Gastroesophageal sphincter (tissue), 4 donors: ENCODE measurements around the gene CC2D1A. TPM values are rescaled to one million over a fixed set of nuclear protein-coding genes. Genes with fewer than 3 reads are reported as not detected.

ENCODE experiments used
- ATAC-seq: fragments of 150-250 bp; one replicate; pipeline ENCODE4 v1.9.1; 2016; ENCODE audit warnings: mild to moderate bottlenecking, moderate library complexity
- H3K27ac ChIP-seq, 4 donors: fragments of 200-600 bp; sonication (generic) in 3 of 4; 1 replicate in 3 of 4; 2 replicates in 1 of 4; pipeline ENCODE4 v1.5.1; 2016 to 2019
- H3K27me3 ChIP-seq: fragments of 200-600 bp; sonication (generic); one replicate; pipeline ENCODE4 v1.5.1; 2019
- H3K36me3 ChIP-seq, 2 donors: fragments of 200-600 bp; sonication (generic); one replicate each; pipeline ENCODE4 v1.5.1; 2019; ENCODE audit warnings: control low read depth in 1 of 2
- H3K4me1 ChIP-seq, 3 donors: fragments of 200-600 bp; sonication (generic); 1 replicate in 2 of 3; 2 replicates in 1 of 3; pipeline ENCODE4 v1.5.1; 2016 to 2019; ENCODE audit warnings: control low read depth in 2 of 3
- H3K4me3 ChIP-seq, 2 donors: fragments of 200-600 bp; sonication (generic); one replicate each; pipeline ENCODE4 v1.5.1; 2019; ENCODE audit warnings: mild to moderate bottlenecking in 1 of 2, moderate library complexity in 1 of 2
- H3K9me3 ChIP-seq, 3 donors: fragments of 200-600 bp; sonication (generic); one replicate each; pipeline ENCODE4 v1.5.1; 2017 to 2019; ENCODE audit warnings: control low read depth in 2 of 3
- CTCF ChIP-seq, 4 experiments: fragments of 200-600 bp in 2 of 4; fragments of 450-650 bp in 2 of 4; sonication (generic) in 1 of 4; IDR thresholded peaks; one replicate each; pipeline ENCODE4 v1.5.1; 2017 to 2019; ENCODE audit warnings: antibody characterized with exemption in 4 of 4, mild to moderate bottlenecking in 2 of 4, moderate library complexity in 2 of 4
- EP300 ChIP-seq: sonication (generic); formaldehyde crosslinking; IDR thresholded peaks from one replicate; pipeline ENCODE4 v1.6.1; 2017; ENCODE audit warnings: antibody characterized with exemption, mild to moderate bottlenecking
- POLR2A ChIP-seq, 2 donors: fragments of 450-650 bp; IDR thresholded peaks; one replicate each; pipeline ENCODE4 v1.6.1; 2017; ENCODE audit warnings: antibody characterized with exemption in 2 of 2, mild to moderate bottlenecking in 2 of 2, moderate library complexity in 1 of 2
- POLR2AphosphoS5 ChIP-seq: sonication (generic); formaldehyde crosslinking; IDR thresholded peaks from one replicate; pipeline ENCODE4 v1.6.1; 2017; ENCODE audit warnings: antibody characterized with exemption
- WGBS, 2 donors: methylation state at CpG; one replicate each; pipeline ENCODE4 v1.1.5; 2018; ENCODE audit warnings: low coverage in 1 of 2; 5-methylcytosine and 5-hydroxymethylcytosine counted together
- total RNA-seq, 4 donors: library from RNA; depleted of rRNA; stranded (reverse); fragments of >200 nt; gene quantifications; one replicate each; pipeline ENCODE4 v1.1.0, GENCODE V29; 2016

CC2D1A gene
- total RNA-seq, 4 donors from 2014 or later: 15.6 to 36.8 (median 22.4) TPM

- Histone ChIP-seq H3K27me3 (peaks cover 16% of the 10 kb centered on the region), H3K27ac (no peak overlapping the region), H3K4me3 (no peak overlapping the region), H3K36me3 (no peaks in the 10 kb centered on the region), H3K4me1 (peaks cover 0 to 22% (median 9%) of the 10 kb centered on the region in 3 donors), H3K9me3 (no peaks in the 10 kb centered on the region)
- WGBS, 2 donors: 83% methylated on average over 1 of the region's 4 CpGs
- no peak for ATAC-seq
- TF ChIP-seq POLR2AphosphoS5: no peak
- no peak for TF ChIP-seq POLR2A (IDR thresholded peaks at IDR 0.05)
- TF ChIP-seq EP300: no peak
- no peak for TF ChIP-seq CTCF (IDR thresholded peaks at IDR 0.05)
Measured at GRCh38 chr19:13870873-13871272, 35.1 kb upstream of the CC2D1A start.

GRCh38 chr19:13872339-13872694 is 33.7 kb upstream of the CC2D1A start:
- Histone ChIP-seq H3K4me1 (peaks cover 0 to 12% (median 4%) of the 10 kb centered on the region in 3 donors), H3K4me3 (peak overlapping the region in 1 of 2 donors; percentile 48), H3K9me3 (no peaks in the 10 kb centered on the region), H3K36me3 (no peaks in the 10 kb centered on the region), H3K27ac (no peak overlapping the region), H3K27me3 (peaks cover 16% of the 10 kb centered on the region)
- TF ChIP-seq CTCF (IDR thresholded peaks at IDR 0.05) (no peak), POLR2AphosphoS5 (no peak), POLR2A (IDR thresholded peaks at IDR 0.05) (no peak), EP300 (no peak)
- WGBS, 2 donors: 60 to 62% methylated on average over 1 to 2 of the region's 5 CpGs
- no peak for ATAC-seq

DNA sequence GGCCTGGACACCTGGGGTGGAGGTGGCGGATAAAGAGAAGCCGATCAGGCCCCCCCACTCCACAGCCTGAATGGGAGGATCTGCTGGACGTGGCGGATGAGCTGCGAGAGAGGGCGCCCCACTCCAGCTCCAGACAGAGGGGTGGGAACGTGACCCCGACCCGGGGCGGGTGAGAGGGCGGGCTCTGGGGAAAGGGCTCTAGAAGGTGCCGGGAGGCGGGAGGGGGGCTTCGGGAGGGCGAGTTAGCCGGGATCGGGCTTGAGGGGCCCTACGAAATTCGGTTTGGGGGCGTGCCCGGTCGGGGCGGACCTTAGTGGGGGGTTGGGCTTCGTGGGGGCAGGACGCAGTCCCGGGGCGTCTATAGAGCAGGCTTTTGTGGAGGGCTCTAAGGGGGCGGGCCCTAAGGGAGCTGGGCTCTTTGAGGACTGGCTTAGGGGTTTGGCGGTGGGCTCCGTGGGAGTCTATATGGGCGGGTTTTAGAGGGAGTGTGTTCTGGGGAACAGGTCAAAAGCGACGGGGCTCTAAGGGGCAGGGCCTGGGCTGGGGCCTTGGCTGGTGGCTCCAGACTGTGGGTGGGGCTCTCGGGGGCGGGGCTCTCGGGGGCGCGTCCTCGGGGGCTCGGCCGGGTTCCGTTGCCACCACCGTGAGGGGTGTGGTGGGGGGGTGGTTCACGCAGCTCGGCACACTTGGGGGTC is 33.2 kb upstream of the CC2D1A start:
- Histone ChIP-seq H3K27me3 (peaks cover 16% of the 10 kb centered on the region), H3K9me3 (no peaks in the 10 kb centered on the region), H3K36me3 (no peaks in the 10 kb centered on the region), H3K27ac (no peak overlapping the region), H3K4me1 (peaks cover 0 to 12% (median 4%) of the 10 kb centered on the region in 3 donors), H3K4me3 (peak overlapping the region; percentile 3 to 48)
- ATAC-seq: peak; percentile 39
- WGBS, 2 donors: 2 to 4% methylated on average over 9 to 12 of the region's 45 CpGs
- TF ChIP-seq POLR2A (IDR thresholded peaks at IDR 0.05) (no peak), CTCF (IDR thresholded peaks at IDR 0.05) (no peak), POLR2AphosphoS5 (no peak)

DNA sequence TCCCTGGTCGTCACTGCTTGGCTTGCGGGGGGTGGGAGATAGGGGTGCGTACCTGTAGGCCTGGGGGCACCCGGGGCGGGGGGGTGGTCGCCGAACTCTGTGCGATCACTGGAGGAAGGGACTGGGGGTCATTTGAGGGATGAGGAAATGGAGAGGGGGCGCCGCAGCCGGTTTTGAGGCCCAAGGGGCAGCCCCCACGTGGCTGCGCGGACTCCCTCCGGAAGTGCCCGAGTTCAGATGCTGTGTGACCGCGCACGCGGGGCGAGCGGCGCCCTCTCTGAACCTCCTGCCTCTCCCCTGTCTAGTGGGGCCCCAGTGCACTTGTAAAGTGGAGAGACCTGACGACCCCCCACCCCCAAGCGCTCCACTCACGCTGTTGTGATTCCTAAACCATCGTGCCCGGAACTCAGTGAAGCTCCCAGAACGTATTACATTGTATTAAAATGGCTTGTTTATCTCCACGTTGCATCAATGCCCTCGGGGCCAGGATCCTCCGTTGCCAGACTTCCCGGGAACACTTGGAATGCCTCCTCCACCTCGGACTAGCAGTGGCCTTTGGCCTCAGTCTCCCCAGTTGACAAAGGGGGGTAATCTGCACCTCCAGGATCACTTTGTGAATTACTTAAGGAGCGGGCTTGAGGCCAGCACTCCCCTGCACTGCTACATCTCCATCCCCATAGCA is 32.0 kb upstream of the CC2D1A start:
- Histone ChIP-seq H3K4me1 (peaks cover 0 to 12% (median 4%) of the 10 kb centered on the region in 3 donors), H3K4me3 (no peak overlapping the region), H3K36me3 (no peaks in the 10 kb centered on the region), H3K27ac (no peak overlapping the region), H3K9me3 (no peaks in the 10 kb centered on the region), H3K27me3 (peaks cover 16% of the 10 kb centered on the region)
- WGBS, 2 donors: 41 to 75% methylated on average over 3 to 6 of the region's 35 CpGs
- TF ChIP-seq EP300 (no peak), POLR2AphosphoS5 (no peak), POLR2A (IDR thresholded peaks at IDR 0.05) (no peak), CTCF (IDR thresholded peaks at IDR 0.05) (no peak)
- no peak for ATAC-seq

DNA sequence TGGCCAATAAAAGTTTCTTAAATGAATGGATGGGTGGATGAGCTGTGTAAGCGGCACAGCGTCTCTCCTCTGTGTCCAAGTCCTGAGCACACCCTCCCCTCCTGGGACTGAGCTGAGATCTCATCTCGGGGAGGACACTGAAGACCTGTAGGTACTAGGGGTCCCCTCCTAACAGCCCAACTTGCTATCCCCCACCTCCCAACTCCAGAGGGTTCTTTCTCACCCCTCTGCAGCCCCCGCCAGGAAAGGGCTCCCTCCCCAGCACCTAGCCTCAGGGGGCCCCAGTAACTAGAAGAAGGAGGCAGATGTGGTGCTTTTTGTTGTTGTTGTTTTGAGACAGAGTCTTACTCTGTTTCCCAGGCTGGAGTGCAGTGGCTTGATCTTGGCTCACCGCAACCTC is 30.2 kb upstream of the CC2D1A start:
- no peak overlapping the region for H3K4me3 ChIP-seq
- H3K36me3 ChIP-seq: no peaks in the 10 kb centered on the region
- peaks cover 16% of the 10 kb centered on the region for H3K27me3 ChIP-seq
- H3K27ac ChIP-seq: no peak overlapping the region
- TF ChIP-seq CTCF (IDR thresholded peaks at IDR 0.05): no peak
- TF ChIP-seq POLR2A (IDR thresholded peaks at IDR 0.05): no peak
- TF ChIP-seq POLR2AphosphoS5: no peak
- no peak for TF ChIP-seq EP300
- WGBS, 2 donors: 80 to 93% methylated on average over 1 to 3 of the region's 5 CpGs
- peaks cover 0 to 28% (median 16%) of the 10 kb centered on the region in 3 donors for H3K4me1 ChIP-seq
- no peaks in the 10 kb centered on the region for H3K9me3 ChIP-seq
- no peak for ATAC-seq
